DMS114 treated with DMSO at 0.1 percent for 48 hours (cell line): ENCODE data around the gene KCND1.
"Not testable (repeated sequence)": the region's sequence is repeated elsewhere in the genome, so short reads cannot be mapped to it uniquely, and the experiment has no call there.

Source experiments
- DNase-seq: peaks from one replicate; lab custom pipeline; 2025; ENCODE audit not compliant: unreplicated experiment; lab: John Stamatoyannopoulos, UW

The KCND1 gene

DNA sequence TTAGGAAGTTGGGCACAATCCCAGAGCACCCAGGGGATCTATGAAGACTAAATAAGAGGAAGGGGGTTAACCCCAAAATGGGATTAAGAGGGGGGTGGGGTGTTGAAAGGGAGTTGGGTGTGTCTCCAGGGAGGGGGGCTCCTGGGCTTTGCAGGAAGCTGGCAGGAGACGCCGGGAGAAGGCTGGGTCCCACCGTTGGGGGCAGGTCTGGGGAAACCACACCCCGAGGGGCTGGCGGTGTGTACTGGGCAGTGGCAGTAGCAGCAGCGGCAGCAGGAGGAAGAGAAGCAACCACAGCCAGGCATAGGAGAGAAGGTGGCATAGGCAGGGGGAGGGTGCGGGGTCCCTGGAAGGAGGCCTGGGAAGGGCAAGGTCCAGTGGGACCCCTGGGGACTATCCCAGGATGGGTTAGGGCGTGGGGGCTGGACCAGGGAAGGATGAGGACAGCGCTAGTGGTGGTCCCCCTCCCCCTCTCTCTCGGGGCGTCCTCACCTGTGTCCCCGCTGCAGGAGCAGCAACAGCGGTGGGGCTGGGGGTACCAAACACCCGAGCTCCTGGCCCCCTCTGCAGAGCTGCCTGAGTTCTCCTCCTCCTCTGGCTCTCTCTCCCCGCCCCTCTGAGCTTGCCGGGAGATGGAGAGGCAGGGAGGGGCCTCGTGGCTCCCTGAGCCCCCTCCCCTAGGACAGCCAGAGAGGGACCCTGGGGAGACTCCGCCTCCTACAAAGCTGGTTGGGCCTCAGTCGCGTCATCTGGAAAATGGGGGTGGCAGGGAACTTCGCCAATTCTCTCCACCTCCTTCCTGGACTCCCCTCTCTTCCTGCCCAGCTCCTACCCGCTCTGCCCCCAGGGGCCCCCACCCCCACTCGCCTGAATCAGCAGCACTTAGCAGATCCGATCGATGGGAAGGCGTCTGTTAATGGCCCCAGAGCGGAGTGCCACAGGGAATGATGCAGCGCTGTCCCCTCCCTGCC, at the start of gene KCND1:
Gene KCND1, minus strand, starts transcription at position 596 of the 971 bp plus-strand sequence. CDS start 1,573 bp downstream, outside the sequence.
- DNase-seq = peak; percentile 24

DNA sequence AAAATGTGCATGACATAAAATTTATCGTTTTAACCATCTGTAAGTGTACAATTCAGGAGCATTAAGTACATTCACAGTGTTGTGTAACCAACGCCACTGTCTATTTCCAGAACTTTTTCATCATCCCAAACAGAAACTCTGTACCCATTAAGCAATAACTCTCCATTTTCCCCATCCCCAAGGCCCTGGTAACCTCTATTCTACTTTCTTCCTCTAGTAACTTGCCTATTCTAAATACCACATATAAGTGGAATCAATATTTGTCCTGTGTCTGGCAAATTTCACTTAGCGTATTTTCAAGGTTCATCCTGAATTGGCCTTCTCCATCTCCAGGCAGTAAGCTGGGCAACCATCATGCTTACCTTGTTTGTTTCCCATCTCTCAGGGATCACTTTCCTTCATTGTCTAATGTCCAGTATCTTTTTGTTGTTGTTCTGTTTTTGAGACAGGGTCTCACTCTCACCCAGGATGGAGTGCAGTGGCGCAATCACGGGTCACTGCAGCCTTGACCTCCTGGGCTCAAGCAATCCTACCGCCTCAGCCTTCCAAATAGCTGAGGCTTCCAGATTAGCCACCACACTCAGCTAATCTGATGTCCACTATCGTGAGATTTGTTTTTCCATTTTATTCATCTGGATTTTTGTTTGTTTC, 48.1 kb upstream of the KCND1 start:
- DNase-seq = no peak

DNA sequence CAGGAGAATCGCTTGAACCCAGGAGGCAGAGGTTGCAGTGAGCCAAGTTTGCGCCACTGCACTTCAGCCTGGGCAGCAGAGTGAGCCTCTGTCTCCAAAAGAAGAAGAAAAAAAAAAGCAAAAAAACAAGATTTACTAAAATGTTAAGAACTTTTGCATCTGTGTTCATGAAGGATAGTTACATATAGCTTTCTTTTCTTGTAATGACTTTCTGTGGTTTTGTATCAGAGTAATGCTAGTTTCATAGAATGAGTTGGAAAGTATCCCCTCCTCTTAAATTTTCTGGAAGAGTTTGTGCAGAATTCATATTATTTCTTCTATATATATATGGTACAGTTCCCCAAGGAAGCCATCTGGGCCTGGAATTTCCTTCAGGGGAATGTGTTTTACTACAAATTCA, 47.4 kb upstream of the KCND1 start:
- no peak for DNase-seq

DNA sequence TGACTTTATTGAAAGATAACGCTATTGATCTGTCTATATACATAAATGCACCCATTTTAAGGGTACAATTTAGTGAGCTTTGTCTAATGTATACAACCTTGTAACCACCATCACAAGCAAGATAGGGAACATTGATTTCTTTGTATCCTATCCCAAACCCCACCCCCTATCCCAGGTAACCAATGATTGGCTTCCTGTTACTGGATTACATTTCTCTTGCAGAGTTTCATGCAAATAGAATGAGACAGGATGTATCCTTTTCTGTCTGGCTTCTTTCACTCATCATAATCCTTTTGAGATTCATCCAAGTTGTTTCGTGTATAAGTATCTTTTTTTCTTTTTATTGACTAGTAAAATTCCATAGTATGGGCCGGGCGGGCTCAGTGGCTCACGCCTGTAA, 32.1 kb upstream of the KCND1 start:
- no peak for DNase-seq

DNA sequence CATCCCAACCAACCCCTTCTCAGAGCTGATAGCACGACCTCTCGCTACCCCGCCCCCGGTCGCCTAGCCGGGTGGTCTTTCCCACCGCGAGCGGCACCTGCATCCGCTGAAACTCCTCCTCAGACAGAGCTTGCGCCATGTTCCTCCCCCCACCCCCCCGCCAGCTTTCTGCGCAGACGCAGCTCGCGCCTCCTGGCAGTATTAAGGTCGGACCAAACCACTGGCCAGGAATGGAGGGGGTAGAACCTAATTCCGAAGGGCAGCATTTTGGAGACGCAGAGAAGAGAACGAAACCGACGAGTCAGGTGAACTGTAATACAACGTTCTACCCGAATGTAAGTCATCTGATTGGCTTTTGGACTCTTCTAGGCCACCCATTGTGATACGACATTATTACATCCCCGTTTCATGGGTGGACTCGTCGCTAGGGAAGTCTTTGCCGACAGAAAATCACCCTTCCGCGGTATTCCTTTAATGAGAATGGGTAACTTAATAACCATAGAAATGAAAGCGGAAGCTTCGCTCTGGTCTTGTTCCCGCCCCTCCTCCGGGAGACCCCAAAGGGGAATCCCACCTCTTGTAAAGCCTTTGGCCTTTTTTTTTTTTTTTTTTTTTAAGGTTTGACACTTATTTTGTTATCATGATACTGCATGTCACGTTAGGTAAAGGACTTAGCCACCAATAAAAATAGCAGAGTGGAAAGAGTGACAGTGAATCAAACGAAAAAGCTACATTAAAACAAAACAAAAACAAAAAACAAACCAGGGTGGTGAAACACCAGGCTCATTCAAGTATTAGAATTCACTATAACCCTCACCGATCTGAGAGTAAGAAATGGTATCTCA, 30.7 kb upstream of the KCND1 start, which contains the start of gene GRIPAP1:
Gene GRIPAP1, minus strand, starts transcription at position 174 of the 845 bp plus-strand sequence. Its CDS starts 35 bp downstream, at position 139.
- DNase-seq = peak; percentile 82

DNA sequence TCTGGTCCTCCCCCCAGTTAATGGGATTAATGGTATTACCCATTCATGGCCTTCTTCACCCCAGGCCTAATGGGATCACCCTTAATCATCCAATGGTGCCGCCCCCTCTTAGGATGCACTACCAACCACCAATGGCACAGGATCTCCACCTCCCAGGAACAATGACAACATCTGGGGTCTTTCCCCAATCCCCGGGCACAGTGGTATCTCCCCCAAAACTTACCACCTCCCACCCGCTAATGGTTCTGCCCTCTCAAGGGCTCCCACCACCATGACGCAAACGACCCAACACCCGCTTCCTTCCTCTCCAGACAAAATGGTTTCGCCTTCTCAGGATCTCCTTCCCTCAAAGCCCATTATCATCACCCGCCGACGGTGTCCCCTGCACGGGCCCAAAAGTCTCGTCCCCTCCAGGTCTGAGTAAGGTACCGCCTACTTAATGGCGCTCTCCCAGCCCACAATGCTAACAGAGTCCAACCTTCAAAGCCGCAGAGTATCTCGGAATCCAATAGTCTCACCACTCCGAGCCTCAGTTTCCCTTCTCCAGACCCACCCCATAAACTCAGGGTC, 30.0 kb upstream of the KCND1 start:
- DNase-seq = no peak

DNA sequence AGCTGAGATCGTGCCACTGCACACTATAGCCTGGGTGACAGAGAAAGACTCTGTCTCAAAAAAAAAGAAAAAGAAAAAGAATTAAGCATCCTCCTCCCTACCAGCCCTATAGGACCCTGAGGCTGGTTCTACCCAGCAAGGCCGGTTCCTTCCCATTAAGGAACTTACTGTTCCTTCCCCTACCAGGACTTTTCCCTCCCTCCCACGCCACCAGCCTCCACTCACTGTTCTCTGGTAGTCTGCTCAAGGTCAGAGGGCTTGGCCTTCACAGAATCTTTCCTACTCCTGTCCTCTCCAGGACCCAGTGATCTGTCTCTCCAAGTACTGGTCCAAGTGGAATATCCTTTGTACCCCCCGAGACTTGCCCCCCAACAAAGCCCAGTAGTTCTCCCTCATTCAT, 29.0 kb upstream of the KCND1 start:
- DNase-seq = no peak

DNA sequence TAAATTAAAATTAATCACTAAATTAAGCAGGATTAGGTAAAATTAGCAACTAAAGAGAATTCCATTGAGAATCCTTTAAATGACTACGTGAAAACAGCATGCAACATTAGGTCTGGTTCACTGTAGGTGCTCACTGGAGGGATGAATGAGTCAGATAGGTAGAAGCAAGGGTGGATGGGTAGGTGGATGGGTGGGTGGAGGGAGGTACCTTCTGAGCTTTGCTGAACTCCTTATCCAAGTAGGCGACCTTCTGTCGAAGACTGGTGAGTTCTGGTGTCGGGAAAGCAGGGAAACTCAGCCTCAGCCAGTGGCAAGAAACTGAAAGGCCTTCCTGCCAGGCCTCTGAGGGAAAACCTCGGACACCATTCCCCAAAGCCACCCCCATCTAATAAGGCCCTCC, 27.4 kb upstream of the KCND1 start:
- no peak for DNase-seq

DNA sequence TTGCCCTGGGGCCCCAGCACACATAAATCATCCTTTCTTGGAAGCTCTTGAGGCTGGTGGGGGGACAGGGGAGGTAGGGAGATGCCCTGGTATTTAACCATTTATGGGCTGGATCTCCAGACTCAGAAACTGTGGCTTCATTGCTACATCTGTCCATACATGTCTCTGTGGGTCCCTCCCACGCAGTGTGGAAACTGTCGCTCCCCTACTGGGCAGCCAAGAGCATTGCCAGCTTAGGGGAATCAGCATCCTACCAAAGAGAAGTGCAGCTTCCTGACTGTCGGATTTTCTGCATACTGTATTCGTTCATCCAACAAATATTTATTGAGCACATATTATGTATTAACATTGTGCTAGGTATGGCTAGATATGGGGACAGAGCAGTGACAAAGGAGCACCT, 26.7 kb upstream of the KCND1 start:
- no peak for DNase-seq

DNA sequence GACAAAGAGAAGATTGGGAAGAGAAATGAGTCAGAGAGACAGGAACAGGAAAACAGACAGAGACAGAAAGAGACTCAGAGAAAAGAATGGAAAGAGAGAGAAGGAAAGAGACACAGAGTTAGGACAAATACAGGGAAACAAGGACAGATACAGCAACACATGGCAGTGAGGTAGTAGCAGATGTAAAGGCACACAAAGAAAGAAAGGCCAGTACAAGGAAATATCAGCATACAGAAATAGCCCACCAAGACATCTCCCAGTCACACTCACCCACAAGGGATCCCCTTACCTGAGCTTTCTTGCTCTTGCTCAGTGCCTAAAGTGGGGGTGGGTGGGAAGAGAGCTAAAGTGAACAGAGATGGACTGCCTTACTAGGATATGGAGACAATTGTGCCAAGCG, 26.2 kb upstream of the KCND1 start:
- no peak for DNase-seq

DNA sequence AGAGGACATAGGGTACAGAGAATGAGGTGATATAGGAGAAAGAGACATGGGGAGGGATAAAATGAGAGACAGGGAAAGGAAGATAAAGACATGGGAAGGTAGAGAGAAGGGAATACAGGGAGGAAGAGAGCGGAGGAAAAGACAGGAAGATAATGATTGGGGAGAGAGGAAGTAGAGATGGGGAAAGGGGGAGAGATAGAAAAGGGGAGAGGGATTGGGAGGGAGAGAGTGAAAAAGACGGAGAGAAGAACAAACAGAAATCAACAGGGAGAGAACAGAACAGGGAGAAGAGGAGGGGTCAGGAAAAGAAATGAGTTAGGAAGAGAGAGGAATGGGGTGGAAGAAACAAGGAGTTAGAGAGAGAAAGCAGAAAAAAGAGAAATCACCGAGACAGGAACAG, 25.8 kb upstream of the KCND1 start:
- DNase-seq = no peak

DNA sequence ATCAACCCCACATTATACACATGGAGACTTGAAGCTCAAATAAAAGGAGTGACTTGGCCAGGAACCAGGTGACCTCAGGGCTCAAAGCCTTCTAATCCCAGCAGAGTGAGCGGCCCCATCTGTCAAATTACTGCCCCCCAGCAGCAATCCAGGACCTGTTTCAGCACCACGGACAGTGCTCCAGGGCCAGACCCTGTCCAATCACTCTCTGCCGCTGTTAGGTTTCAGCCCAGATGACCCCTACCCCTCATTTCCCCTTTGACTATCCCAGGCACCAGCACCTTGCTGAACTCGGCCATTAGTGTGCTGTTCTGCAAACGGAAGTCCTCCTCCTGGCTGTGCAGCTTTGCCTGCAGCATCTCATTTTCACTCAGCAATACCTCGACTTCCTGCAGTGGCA, 25.3 kb upstream of the KCND1 start:
- DNase-seq = no peak

DNA sequence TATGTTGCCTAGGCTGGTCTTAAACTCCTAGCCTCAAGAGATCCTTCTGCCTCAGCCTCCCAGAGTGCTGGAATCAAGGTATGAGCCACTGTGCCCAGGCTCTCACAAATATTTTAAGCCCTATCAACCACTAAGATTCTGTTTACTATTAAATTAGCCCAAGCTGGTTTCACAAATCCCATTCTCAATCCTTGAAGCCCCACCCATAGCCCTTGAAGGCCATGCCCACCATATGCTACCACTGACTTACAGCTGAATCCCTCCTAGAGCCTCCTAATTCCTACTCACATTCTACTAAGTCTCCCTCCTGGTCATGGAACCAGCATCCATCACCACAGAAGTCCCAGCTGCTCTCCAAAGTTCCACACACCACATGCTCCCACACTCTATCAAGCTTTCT, 20.7 kb upstream of the KCND1 start:
- no peak for DNase-seq

DNA sequence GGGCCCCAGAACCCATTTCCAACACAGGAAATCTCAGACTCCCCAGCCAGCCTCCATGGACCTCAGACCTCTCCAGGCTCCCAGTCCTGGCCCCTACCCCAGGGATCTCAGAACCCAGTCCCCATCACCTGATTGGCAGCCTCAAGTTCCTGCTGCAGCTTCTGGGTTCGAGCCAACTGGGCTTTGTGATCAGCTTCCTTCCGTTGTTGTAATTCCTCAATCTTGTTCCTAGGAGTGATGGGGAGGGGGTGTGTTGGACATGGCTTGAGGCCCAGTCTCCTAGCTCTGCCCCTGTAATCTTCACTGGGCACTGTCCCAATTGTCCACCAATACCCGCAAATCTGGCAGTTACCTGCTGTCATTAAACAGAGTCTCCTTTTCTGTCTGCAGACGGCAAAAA, 17.8 kb upstream of the KCND1 start:
- no peak for DNase-seq

DNA sequence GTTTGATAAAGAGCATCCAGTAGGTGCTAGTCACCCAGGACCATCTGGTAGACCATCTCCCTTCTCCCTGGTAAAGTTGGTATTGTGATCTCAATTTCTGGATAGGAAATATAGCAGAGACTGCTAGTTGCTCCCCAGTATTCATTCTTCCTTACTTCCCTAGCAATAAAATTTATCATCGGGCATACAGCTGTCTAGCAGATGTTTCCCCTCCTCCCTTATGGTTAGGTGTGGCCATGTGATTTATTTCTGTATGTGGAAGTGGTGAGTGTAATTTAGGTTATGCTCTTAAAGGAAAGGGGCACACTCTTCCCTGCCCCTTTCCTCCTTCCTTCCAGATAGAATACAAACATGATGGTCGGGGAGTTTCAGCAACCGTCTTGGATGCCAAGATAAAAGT, 12.3 kb upstream of the KCND1 start:
- no peak for DNase-seq

DNA sequence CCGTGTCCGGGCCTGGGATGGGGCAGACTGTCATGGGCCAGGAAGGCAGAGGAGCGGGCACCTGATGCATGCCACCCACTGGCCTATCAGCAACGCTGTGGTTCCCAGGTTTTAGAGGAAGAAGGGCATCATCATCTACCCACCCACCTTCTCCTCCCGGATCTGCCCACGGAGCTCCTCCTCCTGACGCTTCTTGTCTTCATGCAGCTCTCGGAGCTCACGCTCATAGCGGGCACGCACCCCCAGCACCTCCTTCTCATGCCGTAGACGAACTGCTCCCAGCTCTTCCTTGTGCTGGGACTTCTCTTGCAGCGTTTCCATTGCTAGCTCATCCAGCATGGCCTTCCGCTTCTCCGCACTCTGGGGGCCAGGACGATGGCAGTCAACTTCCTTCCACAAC, 11.4 kb upstream of the KCND1 start:
- DNase-seq = no peak

DNA sequence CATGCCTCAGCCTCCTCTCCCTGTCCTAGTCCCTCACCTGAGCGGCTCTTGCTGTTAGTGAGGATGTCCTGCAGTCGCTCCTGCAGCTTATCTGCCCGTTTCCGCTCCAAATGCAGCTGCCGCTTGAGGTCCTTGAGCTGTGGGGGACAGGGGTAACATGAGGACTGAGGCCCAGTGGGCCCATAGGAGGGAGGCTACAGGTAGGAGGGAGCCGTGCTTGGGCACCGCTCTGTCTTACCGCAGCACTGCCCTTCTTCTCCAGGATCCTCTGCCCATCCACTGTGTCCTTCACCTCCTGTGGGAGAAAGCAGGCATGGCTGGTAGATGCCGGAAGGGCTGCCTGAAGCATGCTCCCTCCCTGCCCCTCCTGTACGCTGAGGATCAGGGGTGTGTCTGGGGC, 9.5 kb upstream of the KCND1 start:
- DNase-seq = no peak

DNA sequence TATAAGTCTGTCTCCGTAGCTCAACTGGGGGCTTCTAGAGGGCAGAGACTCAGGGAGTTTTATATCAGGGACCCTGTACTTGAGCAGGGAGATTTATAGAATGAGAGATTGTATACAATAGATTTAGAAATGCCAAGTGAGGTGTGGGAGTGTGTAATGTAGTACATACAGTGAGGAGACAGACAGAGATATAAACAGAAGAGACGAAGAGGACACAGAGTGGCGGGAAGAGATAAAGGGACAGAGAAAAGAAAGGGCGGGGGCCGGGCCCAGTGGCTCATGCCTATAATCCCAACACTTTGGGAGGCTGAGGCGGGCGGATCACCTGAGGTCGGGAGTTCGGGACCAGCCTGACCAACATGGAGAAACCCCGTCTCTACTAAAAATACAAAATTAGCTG, 8.7 kb upstream of the KCND1 start:
- DNase-seq = not testable (repeated sequence)

DNA sequence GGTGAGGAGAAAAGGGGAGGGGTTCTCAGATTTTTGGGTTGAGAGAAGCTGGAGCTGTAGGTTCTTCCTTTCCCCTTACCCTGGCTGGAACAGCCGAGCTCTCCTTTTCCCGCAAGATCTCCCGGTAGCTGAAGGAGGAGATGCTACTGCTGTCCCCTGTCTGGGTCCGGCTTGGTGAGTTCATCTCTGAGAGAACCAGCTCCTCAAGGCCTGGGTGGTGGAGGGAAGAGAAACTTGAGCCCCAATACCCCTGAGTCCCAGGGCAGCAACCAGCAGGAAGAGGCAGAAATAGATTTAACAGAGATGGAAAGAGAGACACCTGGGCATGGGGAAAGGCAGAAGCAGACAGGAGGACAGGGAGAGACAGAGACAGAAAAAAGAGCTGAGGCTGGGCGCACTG, 6.6 kb upstream of the KCND1 start:
- DNase-seq = no peak

DNA sequence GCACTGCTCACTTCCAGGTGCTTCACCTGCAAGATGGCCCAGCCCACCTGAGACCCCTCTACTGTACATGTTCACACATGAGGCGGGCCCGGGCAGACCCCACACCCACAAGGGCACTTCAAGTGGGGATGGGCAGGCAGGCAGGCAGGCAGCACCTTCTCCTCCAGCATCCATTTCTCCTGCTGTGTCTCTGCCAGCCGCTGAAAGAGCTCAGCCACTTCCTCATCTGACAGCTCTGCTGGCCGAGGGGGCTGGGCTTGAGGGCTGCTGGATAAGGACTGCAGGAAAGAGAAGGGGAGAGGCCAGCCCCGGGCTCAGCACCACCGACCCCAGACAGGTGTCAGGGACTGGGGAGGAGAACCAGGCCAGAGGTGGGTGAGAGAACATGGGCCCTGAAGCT, 4.4 kb upstream of the KCND1 start:
- DNase-seq = no peak

DNA sequence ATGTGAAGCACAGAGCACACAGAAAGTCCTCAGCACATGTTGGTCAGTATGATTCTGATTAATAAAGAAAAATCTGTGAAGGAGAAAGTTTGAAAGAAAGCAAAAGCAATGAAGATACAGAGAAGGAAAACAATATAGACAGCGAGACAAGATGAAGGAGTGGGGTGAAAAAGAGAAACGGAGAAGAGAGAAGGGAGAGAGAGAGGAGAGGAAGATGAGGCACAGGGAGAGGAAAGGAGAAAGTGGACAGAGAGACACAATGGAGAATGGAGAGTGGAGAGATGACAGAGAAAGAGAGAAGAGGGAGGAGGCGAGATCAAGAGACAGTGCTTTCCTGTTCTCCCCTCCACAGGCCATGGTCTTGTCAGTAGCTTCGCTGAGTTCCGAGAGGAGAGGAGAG, 3.9 kb upstream of the KCND1 start:
- no peak for DNase-seq
